ENCODE results near the gene TMEM74B.

DNA sequence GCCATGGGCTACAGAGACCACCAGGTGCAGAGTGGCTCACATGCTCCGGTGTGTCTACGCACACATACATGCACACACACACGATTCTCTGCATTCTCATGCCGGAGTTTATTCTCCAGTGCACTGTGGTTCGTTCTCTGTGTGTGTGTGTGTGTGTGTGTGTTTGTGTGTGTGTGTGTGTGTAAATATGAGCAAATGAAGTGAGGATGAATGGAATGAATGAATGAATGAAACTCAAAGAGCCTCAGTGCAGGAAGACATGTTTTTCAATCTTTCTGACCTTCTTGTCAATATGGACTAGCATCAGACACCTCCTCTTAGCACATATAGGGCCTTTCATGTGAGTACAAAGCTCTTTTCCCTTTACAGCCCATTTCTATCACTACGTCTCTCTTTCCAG lies 1.6 kb downstream of the TMEM74B start:
- TF ChIP-seq, protein P1, sequence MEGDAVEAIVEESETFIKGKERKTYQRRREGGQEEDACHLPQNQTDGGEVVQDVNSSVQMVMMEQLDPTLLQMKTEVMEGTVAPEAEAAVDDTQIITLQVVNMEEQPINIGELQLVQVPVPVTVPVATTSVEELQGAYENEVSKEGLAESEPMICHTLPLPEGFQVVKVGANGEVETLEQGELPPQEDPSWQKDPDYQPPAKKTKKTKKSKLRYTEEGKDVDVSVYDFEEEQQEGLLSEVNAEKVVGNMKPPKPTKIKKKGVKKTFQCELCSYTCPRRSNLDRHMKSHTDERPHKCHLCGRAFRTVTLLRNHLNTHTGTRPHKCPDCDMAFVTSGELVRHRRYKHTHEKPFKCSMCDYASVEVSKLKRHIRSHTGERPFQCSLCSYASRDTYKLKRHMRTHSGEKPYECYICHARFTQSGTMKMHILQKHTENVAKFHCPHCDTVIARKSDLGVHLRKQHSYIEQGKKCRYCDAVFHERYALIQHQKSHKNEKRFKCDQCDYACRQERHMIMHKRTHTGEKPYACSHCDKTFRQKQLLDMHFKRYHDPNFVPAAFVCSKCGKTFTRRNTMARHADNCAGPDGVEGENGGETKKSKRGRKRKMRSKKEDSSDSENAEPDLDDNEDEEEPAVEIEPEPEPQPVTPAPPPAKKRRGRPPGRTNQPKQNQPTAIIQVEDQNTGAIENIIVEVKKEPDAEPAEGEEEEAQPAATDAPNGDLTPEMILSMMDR (IDR thresholded peaks at IDR 0.05) = no peak
- TF ChIP-seq, protein P2, sequence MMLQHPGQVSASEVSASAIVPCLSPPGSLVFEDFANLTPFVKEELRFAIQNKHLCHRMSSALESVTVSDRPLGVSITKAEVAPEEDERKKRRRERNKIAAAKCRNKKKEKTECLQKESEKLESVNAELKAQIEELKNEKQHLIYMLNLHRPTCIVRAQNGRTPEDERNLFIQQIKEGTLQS (CRISPR knock-in tag; conservative IDR thresholded peaks at IDR 0.05) = no peak
- no peak for TF ChIP-seq NFE2L1 (CRISPR knock-in tag; IDR thresholded peaks at IDR 0.05)
- TF ChIP-seq, protein P3, sequence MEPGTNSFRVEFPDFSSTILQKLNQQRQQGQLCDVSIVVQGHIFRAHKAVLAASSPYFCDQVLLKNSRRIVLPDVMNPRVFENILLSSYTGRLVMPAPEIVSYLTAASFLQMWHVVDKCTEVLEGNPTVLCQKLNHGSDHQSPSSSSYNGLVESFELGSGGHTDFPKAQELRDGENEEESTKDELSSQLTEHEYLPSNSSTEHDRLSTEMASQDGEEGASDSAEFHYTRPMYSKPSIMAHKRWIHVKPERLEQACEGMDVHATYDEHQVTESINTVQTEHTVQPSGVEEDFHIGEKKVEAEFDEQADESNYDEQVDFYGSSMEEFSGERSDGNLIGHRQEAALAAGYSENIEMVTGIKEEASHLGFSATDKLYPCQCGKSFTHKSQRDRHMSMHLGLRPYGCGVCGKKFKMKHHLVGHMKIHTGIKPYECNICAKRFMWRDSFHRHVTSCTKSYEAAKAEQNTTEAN (CRISPR knock-in tag; IDR thresholded peaks at IDR 0.05) = no peak
- no peak for TF ChIP-seq ZNF423 (CRISPR knock-in tag; IDR thresholded peaks at IDR 0.05)
- TF ChIP-seq ETV6 (CRISPR knock-in tag; IDR thresholded peaks at IDR 0.05) = no peak
- no peak for TF ChIP-seq PRRX2 (CRISPR knock-in tag; IDR thresholded peaks at IDR 0.05)

All from WTC11 (cell line).